Measurements from ENCODE around the gene ART1. TPM values are rescaled to one million over a fixed set of nuclear protein-coding genes. Genes with fewer than 3 reads are reported as not detected.

The ART1 gene
- total and polyA plus RNA-seq, 2 of the 4 experiments (the other 2 are of a cell fraction): not detected

DNA sequence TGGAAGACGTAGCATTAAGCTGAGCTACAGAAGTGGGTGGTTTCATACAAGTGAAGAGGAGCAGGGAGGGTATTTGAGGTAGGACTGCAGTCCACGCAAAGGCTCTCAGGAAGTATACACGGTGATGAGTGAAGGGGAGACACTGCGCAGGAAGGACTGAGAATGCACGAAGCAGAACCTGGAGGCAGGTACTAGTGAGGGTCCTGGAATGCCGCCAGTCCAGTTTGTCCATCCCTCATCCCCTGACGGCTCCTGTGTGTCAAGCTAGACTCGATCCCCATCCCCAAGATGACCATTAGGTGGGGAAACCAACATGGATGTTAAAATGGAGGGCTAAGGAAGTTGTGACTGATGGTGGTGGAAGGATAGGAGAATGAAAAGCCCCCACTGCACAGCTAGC, 26.9 kb upstream of the ART1 start:
- H4K91ac ChIP-seq (ENCODE audit: insufficient read depth, low read depth, low read length): no peak overlapping the region
- 0% methylated on average over 1 of the region's 8 CpGs; no CpG with 5 or more reads in 1 of the 2 experiments for WGBS, 2 experiments (ENCODE audit: extremely low coverage in 2 of 2, insufficient read length in 1 of 2)
- no peak overlapping the region for H3K18ac ChIP-seq (ENCODE audit: low read depth, low read length)
- H2AFZ ChIP-seq (replicated peaks; ENCODE audit: low read length, poor library complexity): no peak overlapping the region
- ChIA-PET POLR2A (ENCODE audit: unreplicated experiment) (no interaction called here), CTCF (no interaction called here)
- ATAC-seq (ENCODE audit: low read depth): no peak
- H3K4me2 ChIP-seq (ENCODE audit: low read depth, low read length): no peak overlapping the region
- no peak overlapping the region for H3K4me3 ChIP-seq (ENCODE audit: insufficient read depth, low read depth, low read length)
- no peak overlapping the region for H4K5ac ChIP-seq (ENCODE audit: low read depth, low read length)
- no peak overlapping the region for H2BK15ac ChIP-seq (ENCODE audit: low read depth, low read length)
- H2AK9ac ChIP-seq (replicated peaks; ENCODE audit: low read depth, low read length, poor library complexity): no peak overlapping the region
- H2AK5ac ChIP-seq (ENCODE audit: low read depth, low read length): no peak overlapping the region
- H2BK5ac ChIP-seq (ENCODE audit: low read depth, low read length, poor library complexity, severe bottlenecking): no peak overlapping the region
- no peaks in the 10 kb centered on the region for H3K9me3 ChIP-seq (ENCODE audit: control insufficient read depth, insufficient read depth, low read length)
- no peak for DNase-seq
- H3K79me1 ChIP-seq (ENCODE audit: low read depth in 1 of 2, low read length in 2 of 2): no peaks in the 10 kb centered on the region
- no peaks in the 10 kb centered on the region for H3K36me3 ChIP-seq (ENCODE audit: control insufficient read depth, insufficient read depth, low read length)
- H3K27ac ChIP-seq (ENCODE audit: insufficient read depth, low read length): no peak overlapping the region
- no peak overlapping the region for H3K23ac ChIP-seq (ENCODE audit: low read depth, low read length)
- H3K9me1 ChIP-seq (ENCODE audit: insufficient read depth, low read length): no peaks in the 10 kb centered on the region
- H3K14ac ChIP-seq (replicated peaks; ENCODE audit: low read depth, low read length): no peak overlapping the region
- no peak overlapping the region for H3K4ac ChIP-seq (ENCODE audit: low read depth, low read length)
- H3K4me1 ChIP-seq (ENCODE audit: control insufficient read depth, insufficient read depth, low read length): peaks cover 2% of the 10 kb centered on the region; the same call in 1 of the 2 replicates
- H4K20me1 ChIP-seq (ENCODE audit: insufficient read depth, low read length): no peaks in the 10 kb centered on the region
- intact Hi-C loops (cut with micrococcal nuclease): no loop called here
- H3K27me3 ChIP-seq (ENCODE audit: control insufficient read depth, insufficient read depth, low read length): peaks cover 14% of the 10 kb centered on the region
- no peak overlapping the region for H3K56ac ChIP-seq (ENCODE audit: extremely low read depth, insufficient read depth, low read length)
- in situ Hi-C loops (cut with MboI; ENCODE audit: low sequenced_read_pairs): no loop called here
- no TSS peak for BruUV-seq (replicated peaks)
- dilution Hi-C loops (cut with HindIII; ENCODE audit: low sequenced_read_pairs, unreplicated experiment): no loop called here
- no peak overlapping the region for H2BK20ac ChIP-seq (ENCODE audit: low read depth, low read length)
- H3K9ac ChIP-seq (ENCODE audit: low read depth, low read length): no peak overlapping the region
- TF ChIP-seq CEBPB (IDR thresholded peaks at IDR 0.05; ENCODE audit: low read depth, low read length): no peak
- no peak for TF ChIP-seq SMC3 (IDR thresholded peaks at IDR 0.05; ENCODE audit: low read depth, low read length)
- TF ChIP-seq, protein P1, sequence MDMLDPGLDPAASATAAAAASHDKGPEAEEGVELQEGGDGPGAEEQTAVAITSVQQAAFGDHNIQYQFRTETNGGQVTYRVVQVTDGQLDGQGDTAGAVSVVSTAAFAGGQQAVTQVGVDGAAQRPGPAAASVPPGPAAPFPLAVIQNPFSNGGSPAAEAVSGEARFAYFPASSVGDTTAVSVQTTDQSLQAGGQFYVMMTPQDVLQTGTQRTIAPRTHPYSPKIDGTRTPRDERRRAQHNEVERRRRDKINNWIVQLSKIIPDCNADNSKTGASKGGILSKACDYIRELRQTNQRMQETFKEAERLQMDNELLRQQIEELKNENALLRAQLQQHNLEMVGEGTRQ (IDR thresholded peaks at IDR 0.05; ENCODE audit: low read depth, low read length): no peak
- no peak for TF ChIP-seq RFX5 (IDR thresholded peaks at IDR 0.05; ENCODE audit: low read depth, low read length)
- TF ChIP-seq, protein P2, sequence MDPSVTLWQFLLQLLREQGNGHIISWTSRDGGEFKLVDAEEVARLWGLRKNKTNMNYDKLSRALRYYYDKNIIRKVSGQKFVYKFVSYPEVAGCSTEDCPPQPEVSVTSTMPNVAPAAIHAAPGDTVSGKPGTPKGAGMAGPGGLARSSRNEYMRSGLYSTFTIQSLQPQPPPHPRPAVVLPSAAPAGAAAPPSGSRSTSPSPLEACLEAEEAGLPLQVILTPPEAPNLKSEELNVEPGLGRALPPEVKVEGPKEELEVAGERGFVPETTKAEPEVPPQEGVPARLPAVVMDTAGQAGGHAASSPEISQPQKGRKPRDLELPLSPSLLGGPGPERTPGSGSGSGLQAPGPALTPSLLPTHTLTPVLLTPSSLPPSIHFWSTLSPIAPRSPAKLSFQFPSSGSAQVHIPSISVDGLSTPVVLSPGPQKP (IDR thresholded peaks at IDR 0.05; ENCODE audit: borderline replicate concordance, low read depth, low read length): no peak
- no peak for TF ChIP-seq RCOR1 (IDR thresholded peaks at IDR 0.05; ENCODE audit: insufficient replicate concordance, low read length)
- TF ChIP-seq, protein P3, sequence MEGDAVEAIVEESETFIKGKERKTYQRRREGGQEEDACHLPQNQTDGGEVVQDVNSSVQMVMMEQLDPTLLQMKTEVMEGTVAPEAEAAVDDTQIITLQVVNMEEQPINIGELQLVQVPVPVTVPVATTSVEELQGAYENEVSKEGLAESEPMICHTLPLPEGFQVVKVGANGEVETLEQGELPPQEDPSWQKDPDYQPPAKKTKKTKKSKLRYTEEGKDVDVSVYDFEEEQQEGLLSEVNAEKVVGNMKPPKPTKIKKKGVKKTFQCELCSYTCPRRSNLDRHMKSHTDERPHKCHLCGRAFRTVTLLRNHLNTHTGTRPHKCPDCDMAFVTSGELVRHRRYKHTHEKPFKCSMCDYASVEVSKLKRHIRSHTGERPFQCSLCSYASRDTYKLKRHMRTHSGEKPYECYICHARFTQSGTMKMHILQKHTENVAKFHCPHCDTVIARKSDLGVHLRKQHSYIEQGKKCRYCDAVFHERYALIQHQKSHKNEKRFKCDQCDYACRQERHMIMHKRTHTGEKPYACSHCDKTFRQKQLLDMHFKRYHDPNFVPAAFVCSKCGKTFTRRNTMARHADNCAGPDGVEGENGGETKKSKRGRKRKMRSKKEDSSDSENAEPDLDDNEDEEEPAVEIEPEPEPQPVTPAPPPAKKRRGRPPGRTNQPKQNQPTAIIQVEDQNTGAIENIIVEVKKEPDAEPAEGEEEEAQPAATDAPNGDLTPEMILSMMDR (conservative IDR thresholded peaks at IDR 0.05; ENCODE audit: low read depth, low read length): no peak
- no peak overlapping the region for H4K8ac ChIP-seq (ENCODE audit: low read depth in 2 of 2, low read length in 2 of 2)
- H2BK120ac ChIP-seq (ENCODE audit: low read depth, low read length): no peak overlapping the region

Measured in IMR-90 (cell line).